ENCODE measurements around the gene SPACA5B. TPM values are rescaled to one million over a fixed set of nuclear protein-coding genes. Genes with fewer than 3 reads are reported as not detected.

The SPACA5B gene
- total RNA-seq, 1 donor from 2014 or later, result not detected

Other genes starting within 250 kb of the SPACA5B start
- gene ZNF182, start 126.6 kb upstream of the SPACA5B start, total RNA-seq, result 3.2 TPM
- not detected for gene SPACA5, start 123.6 kb upstream of the SPACA5B start, total RNA-seq
- 3.2 TPM for gene ZNF630, start 59.0 kb upstream of the SPACA5B start, total RNA-seq
- not detected for gene SSX5, start 66.2 kb downstream of the SPACA5B start, total RNA-seq
- not detected for gene SSX1, start 124.8 kb downstream of the SPACA5B start, total RNA-seq
- gene SSX3, start 226.1 kb downstream of the SPACA5B start, total RNA-seq, result not detected